ENCODE data around the gene MYZAP.

DNA sequence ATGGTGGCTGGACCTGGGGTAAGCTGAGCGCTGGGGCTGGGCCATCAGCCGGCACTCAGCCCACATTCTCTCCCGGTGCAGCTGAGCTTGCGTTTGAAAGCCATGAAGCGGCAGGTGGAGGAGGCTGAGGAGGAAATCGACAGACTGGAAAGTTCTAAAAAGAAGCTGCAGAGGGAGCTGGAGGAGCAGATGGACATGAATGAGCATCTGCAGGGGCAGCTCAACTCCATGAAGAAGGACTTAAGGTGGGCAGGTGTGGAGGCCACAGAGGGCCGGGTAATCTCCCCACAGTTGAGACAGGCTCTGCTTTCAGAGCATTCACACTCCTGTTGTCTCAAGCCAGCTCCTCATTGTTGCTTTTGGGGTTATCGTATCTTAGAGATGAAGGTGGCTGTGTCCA lies 45.7 kb upstream of the MYZAP start:
- TF ChIP-seq, protein P1, sequence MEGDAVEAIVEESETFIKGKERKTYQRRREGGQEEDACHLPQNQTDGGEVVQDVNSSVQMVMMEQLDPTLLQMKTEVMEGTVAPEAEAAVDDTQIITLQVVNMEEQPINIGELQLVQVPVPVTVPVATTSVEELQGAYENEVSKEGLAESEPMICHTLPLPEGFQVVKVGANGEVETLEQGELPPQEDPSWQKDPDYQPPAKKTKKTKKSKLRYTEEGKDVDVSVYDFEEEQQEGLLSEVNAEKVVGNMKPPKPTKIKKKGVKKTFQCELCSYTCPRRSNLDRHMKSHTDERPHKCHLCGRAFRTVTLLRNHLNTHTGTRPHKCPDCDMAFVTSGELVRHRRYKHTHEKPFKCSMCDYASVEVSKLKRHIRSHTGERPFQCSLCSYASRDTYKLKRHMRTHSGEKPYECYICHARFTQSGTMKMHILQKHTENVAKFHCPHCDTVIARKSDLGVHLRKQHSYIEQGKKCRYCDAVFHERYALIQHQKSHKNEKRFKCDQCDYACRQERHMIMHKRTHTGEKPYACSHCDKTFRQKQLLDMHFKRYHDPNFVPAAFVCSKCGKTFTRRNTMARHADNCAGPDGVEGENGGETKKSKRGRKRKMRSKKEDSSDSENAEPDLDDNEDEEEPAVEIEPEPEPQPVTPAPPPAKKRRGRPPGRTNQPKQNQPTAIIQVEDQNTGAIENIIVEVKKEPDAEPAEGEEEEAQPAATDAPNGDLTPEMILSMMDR (IDR thresholded peaks at IDR 0.05): no peak
- TF ChIP-seq POLR2A (IDR thresholded peaks at IDR 0.05): no peak
- TF ChIP-seq POLR2AphosphoS5 (IDR thresholded peaks at IDR 0.05): no peak

All from sigmoid colon (tissue), 4 donors.